Stimulated activated CD4-positive, alpha-beta T cell treated with anti-CD3 and anti-CD28 coated beads, Interleukin-2, amount 100 ng/mL, for 24 hours (primary cell): ENCODE measurements around the gene TBX2.
"Not testable (repeated sequence)": the region's sequence is repeated elsewhere in the genome, so short reads cannot be mapped to it uniquely, and the experiment has no call there.

ENCODE experiments used
- DNase-seq, 2 donors: peaks; one replicate each; pipeline ENCODE4 v3.0.0-alpha.2; 2020

TBX2 gene

GRCh38 chr17:61415374-61416210 is 15.9 kb downstream of the TBX2 start:
- DNase-seq, result no peak

- no peak for DNase-seq
Measured at GRCh38 chr17:61416211-61416539, 16.5 kb downstream of the TBX2 start.

- DNase-seq, result peak; percentile 67 to 77
Measured at GRCh38 chr17:61416540-61417363, 17.1 kb downstream of the TBX2 start.

- no peak for DNase-seq
Measured at GRCh38 chr17:61418449-61418848, 18.8 kb downstream of the TBX2 start.

GRCh38 chr17:61419496-61420046 is 19.9 kb downstream of the TBX2 start:
- no peak for DNase-seq

GRCh38 chr17:61420052-61420451 is 20.4 kb downstream of the TBX2 start:
- no peak for DNase-seq

- no peak for DNase-seq
Measured at GRCh38 chr17:61420745-61421398, 21.2 kb downstream of the TBX2 start.

GRCh38 chr17:61421460-61421859 is 21.8 kb downstream of the TBX2 start:
- no peak for DNase-seq

GRCh38 chr17:61422116-61422799 is 22.6 kb downstream of the TBX2 start:
- no peak for DNase-seq

- no peak for DNase-seq
Measured at GRCh38 chr17:61422869-61423268, 23.2 kb downstream of the TBX2 start.

GRCh38 chr17:61423967-61424649 is 24.5 kb downstream of the TBX2 start:
- no peak for DNase-seq

- DNase-seq, result no peak
Measured at GRCh38 chr17:61425682-61426481, 26.2 kb downstream of the TBX2 start.

GRCh38 chr17:61426482-61427304 is 27.1 kb downstream of the TBX2 start:
- no peak for DNase-seq

GRCh38 chr17:61427567-61427966 is 27.9 kb downstream of the TBX2 start:
- no peak for DNase-seq

GRCh38 chr17:61429274-61429673 is 29.6 kb downstream of the TBX2 start:
- DNase-seq, result no peak

- not testable (repeated sequence) for DNase-seq
Measured at GRCh38 chr17:61429831-61430230, 30.2 kb downstream of the TBX2 start.

GRCh38 chr17:61431594-61432311 is 32.1 kb downstream of the TBX2 start:
- DNase-seq, result no peak

- DNase-seq, result no peak
Measured at GRCh38 chr17:61436273-61436672, 36.6 kb downstream of the TBX2 start.

- DNase-seq, result no peak
Measured at GRCh38 chr17:61436995-61437704, 37.5 kb downstream of the TBX2 start.
